Natural killer cell (primary cell): ENCODE measurements around the gene GRPEL2. TPM values are rescaled to one million over a fixed set of nuclear protein-coding genes. Genes with fewer than 3 reads are reported as not detected.

Source experiments
- ATAC-seq, 3 donors: fragments of 150-1000 bp in 2 of 3; fragments of 200-7000 bp in 1 of 3; cut with Tn5 transposase; 1 replicate in 1 of 3; 2 replicates in 2 of 3; pipeline ENCODE4 v1.10.0; 2021; ENCODE audit warnings: mild to moderate bottlenecking in 2 of 3, moderate library complexity in 2 of 3
- DNase-seq, 2 donors: peaks; one replicate each; pipeline versions ENCODE4 v3.0.0 to v3.0.0-alpha.2; 2013 to 2021; ENCODE audit warnings: mixed read lengths in 1 of 2
- H3K27ac ChIP-seq: one replicate; pipeline ENCODE4 v1.5.1; 2013; ENCODE audit warnings: mild to moderate bottlenecking, low read length
- H3K27me3 ChIP-seq: one replicate; pipeline ENCODE4 v1.6.1; 2013; ENCODE audit warnings: low read length; ENCODE audit not compliant: control insufficient read depth, insufficient read depth
- H3K36me3 ChIP-seq: one replicate; pipeline ENCODE4 v1.6.1; 2013; ENCODE audit warnings: low read length; ENCODE audit not compliant: control insufficient read depth, insufficient read depth
- H3K4me1 ChIP-seq: one replicate; pipeline ENCODE4 v1.6.1; 2013; ENCODE audit warnings: low read length; ENCODE audit not compliant: control insufficient read depth, insufficient read depth
- H3K4me3 ChIP-seq: one replicate; pipeline ENCODE4 v1.5.1; 2013; ENCODE audit warnings: low read length
- H3K9me3 ChIP-seq: one replicate; pipeline ENCODE4 v1.6.1; 2013; ENCODE audit warnings: low read length; ENCODE audit not compliant: control insufficient read depth, insufficient read depth
- H3K27ac Mint-ChIP-seq, 2 donors: one replicate each; pipeline ENCODE4 v1.8.0; 2022; ENCODE audit warnings: mild to moderate bottlenecking in 2 of 2, mixed read lengths in 2 of 2, moderate library complexity in 1 of 2
- H3K27me3 Mint-ChIP-seq, 2 donors: one replicate each; pipeline ENCODE4 v1.8.0; 2022; ENCODE audit warnings: low read depth in 2 of 2, mixed read lengths in 2 of 2
- H3K36me3 Mint-ChIP-seq: one replicate; pipeline ENCODE4 v1.8.0; 2022; ENCODE audit warnings: mixed read lengths
- H3K4me1 Mint-ChIP-seq, 2 donors: one replicate each; pipeline ENCODE4 v1.8.0; 2022; ENCODE audit warnings: mixed read lengths in 2 of 2
- H3K4me3 Mint-ChIP-seq: one replicate; pipeline ENCODE4 v1.8.0; 2022; ENCODE audit warnings: mild to moderate bottlenecking, moderate library complexity, mixed read lengths
- H3K9me3 Mint-ChIP-seq, 2 donors: one replicate each; pipeline ENCODE4 v1.8.0; 2022; ENCODE audit warnings: mixed read lengths in 2 of 2
- WGBS: methylation state at CpG from one replicate; pipeline ENCODE4 v1.1.7; 2013; ENCODE audit warnings: missing lambda C conversion rate; ENCODE audit not compliant: insufficient coverage; 5-methylcytosine and 5-hydroxymethylcytosine counted together
- intact Hi-C: fragments of 100-400 bp; cut with micrococcal nuclease; formaldehyde crosslinking; loops from one replicate; pipeline ENCODE4 v1.14.2; 2022
- total RNA-seq, 4 donors: library from RNA; stranded (reverse); fragments of 120-200 nt in 1 of 4; gene quantifications; one replicate each; pipeline versions ENCODE4 v1.2.3 to v1.2.4, GENCODE V29; 2013 to 2022
- TF ChIP-seq, protein P1 (sequence below): fragments of 200-600 bp; IDR thresholded peaks from one replicate; pipeline ENCODE4 v1.8.0; 2022; ENCODE audit warnings: antibody characterized with exemption

Gene GRPEL2
- total RNA-seq, 3 donors from 2014 or later (not counting 1 experiment from before 2014, with no cell fraction given): 5.6 to 12.9 (median 6.8) TPM

DNA sequence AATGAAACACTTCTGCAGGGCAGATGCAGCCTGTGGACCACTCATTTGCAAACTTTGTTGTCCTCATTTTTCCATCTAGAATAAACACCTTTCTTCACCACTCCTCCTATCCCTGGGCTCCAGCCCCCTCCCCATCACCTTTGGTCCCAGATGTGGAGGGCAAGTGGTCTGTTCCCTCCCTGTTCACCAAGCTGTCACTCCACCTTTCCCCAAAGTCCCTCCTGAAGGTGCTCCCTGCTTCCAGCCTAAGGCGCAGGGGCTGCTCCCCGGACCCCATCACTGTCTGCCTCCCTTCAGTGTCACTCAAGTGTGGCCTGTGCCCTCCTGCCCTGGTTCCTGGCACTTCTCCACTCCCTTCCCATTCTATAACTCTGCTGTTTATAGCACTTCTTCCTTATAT lies 19.4 kb downstream of the GRPEL2 start:
- TF ChIP-seq, protein P1, sequence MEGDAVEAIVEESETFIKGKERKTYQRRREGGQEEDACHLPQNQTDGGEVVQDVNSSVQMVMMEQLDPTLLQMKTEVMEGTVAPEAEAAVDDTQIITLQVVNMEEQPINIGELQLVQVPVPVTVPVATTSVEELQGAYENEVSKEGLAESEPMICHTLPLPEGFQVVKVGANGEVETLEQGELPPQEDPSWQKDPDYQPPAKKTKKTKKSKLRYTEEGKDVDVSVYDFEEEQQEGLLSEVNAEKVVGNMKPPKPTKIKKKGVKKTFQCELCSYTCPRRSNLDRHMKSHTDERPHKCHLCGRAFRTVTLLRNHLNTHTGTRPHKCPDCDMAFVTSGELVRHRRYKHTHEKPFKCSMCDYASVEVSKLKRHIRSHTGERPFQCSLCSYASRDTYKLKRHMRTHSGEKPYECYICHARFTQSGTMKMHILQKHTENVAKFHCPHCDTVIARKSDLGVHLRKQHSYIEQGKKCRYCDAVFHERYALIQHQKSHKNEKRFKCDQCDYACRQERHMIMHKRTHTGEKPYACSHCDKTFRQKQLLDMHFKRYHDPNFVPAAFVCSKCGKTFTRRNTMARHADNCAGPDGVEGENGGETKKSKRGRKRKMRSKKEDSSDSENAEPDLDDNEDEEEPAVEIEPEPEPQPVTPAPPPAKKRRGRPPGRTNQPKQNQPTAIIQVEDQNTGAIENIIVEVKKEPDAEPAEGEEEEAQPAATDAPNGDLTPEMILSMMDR: no peak
- no peak for ATAC-seq
- no peak for DNase-seq
- H3K4me1 ChIP-seq: peaks cover 2% of the 10 kb centered on the region
- Mint-ChIP-seq H3K27ac (no peak overlapping the region), H3K4me1 (peaks cover 11 to 12% of the 10 kb centered on the region in 2 donors), H3K36me3 (no peaks in the 10 kb centered on the region), H3K4me3 (no peak overlapping the region), H3K9me3 (no peaks in the 10 kb centered on the region), H3K27me3 (no peaks in the 10 kb centered on the region)
- no peaks in the 10 kb centered on the region for H3K9me3 ChIP-seq
- no peaks in the 10 kb centered on the region for H3K27me3 ChIP-seq
- WGBS: 97% methylated on average over 2 of the region's 2 CpGs
- no peak overlapping the region for H3K4me3 ChIP-seq
- no peaks in the 10 kb centered on the region for H3K36me3 ChIP-seq
- no peak overlapping the region for H3K27ac ChIP-seq
- intact Hi-C loops: no loop called here

DNA sequence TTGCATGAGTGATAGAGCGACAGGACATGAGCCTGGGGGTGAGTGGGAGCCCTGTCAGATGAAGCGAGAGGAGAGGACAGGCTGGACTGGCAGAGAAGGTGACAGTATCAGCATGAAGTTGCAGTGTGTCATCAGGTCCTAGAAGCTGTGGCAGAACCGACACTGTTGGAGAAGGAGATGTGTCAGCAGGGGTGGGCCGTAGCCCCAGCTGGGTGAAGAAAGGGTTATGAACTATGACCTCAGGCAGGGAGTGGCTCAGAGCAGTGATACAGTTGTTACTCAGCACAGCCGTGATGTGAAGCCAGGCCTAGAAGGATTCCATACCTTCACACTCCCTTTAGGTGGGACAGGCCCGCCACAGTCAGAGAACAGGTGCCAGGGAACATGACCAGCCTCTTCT lies 20.1 kb downstream of the GRPEL2 start:
- Mint-ChIP-seq H3K4me3 (no peak overlapping the region), H3K4me1 (peaks cover 4 to 5% of the 10 kb centered on the region in 2 donors), H3K27me3 (no peaks in the 10 kb centered on the region), H3K9me3 (no peaks in the 10 kb centered on the region), H3K27ac (no peak overlapping the region), H3K36me3 (no peaks in the 10 kb centered on the region)
- TF ChIP-seq, protein P1: no peak
- Histone ChIP-seq H3K4me3 (no peak overlapping the region), H3K36me3 (no peaks in the 10 kb centered on the region), H3K27me3 (no peaks in the 10 kb centered on the region), H3K27ac (no peak overlapping the region), H3K4me1 (peaks cover 2% of the 10 kb centered on the region), H3K9me3 (no peaks in the 10 kb centered on the region)
- 99% methylated on average over 5 of the region's 6 CpGs for WGBS
- intact Hi-C loops: no loop called here
- no peak for DNase-seq
- no peak for ATAC-seq

DNA sequence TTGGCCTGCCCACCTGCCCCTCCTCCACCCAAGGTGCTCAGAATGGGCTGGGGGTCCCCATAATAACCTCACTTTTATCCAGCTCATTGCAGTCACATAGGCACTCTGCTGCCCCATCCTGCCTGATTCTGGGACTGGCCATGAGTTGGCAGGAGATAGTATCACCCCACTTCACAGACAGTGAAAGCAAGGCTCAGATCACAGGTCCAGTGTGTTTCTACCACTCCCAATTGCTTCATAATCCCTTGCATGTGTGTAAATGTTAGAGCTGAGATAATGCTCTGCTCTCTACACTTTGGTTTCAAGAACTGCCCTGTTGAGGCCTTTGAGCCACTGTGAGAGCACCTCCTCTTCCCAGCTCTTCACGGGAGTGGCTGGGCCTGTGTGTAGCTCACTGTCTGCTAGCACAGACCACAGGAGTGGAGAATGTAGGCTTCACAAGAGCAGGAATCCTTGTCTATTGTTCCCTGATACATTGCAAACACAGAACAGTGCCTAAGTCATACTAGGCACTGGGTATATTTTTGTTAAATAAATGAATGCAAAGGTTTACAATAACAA lies 20.9 kb downstream of the GRPEL2 start:
- Mint-ChIP-seq H3K4me1 (no peaks in the 10 kb centered on the region), H3K27ac (no peak overlapping the region), H3K36me3 (no peaks in the 10 kb centered on the region), H3K27me3 (no peaks in the 10 kb centered on the region), H3K4me3 (no peak overlapping the region), H3K9me3 (no peaks in the 10 kb centered on the region)
- TF ChIP-seq, protein P1: no peak
- intact Hi-C loops: no loop called here
- WGBS: 100% methylated on average over 1 of the region's 1 CpG
- no peak overlapping the region for H3K27ac ChIP-seq
- ATAC-seq (no peak), DNase-seq (no peak)
- H3K27me3 ChIP-seq: no peaks in the 10 kb centered on the region
- no peaks in the 10 kb centered on the region for H3K9me3 ChIP-seq
- no peaks in the 10 kb centered on the region for H3K36me3 ChIP-seq
- no peak overlapping the region for H3K4me3 ChIP-seq
- H3K4me1 ChIP-seq: peaks cover 2% of the 10 kb centered on the region
